Measurements from ENCODE around the gene SNTN.

SNTN gene

GRCh38 chr3:63652066-63652725, at the start of gene SNTN:
Gene SNTN (plus strand): TSS chr3:63652675. CDS start chr3:63652688, 13 bp downstream.
- TF ChIP-seq REST (IDR thresholded peaks at IDR 0.05; ENCODE audit: low read depth), result no peak
- TF ChIP-seq NFIC (IDR thresholded peaks at IDR 0.05), result no peak
- no peak for TF ChIP-seq TAF1 (IDR thresholded peaks at IDR 0.05; ENCODE audit: low read depth)
- no peak for TF ChIP-seq CEBPB (IDR thresholded peaks at IDR 0.05)
- no peak for TF ChIP-seq CREB1 (IDR thresholded peaks at IDR 0.05; ENCODE audit: low read depth)
- TF ChIP-seq USF1 (IDR thresholded peaks at IDR 0.05), result no peak
- TF ChIP-seq FOXM1 (IDR thresholded peaks at IDR 0.05; ENCODE audit: borderline replicate concordance, low read depth), result no peak
- no peak for TF ChIP-seq ZBTB7A (IDR thresholded peaks at IDR 0.05; ENCODE audit: low read depth)
- no peak for TF ChIP-seq MAX (IDR thresholded peaks at IDR 0.05)
- TF ChIP-seq TEAD4 (IDR thresholded peaks at IDR 0.05), result no peak
- TF ChIP-seq YY1 (IDR thresholded peaks at IDR 0.05; ENCODE audit: low read depth), result no peak
- TF ChIP-seq TCF12 (IDR thresholded peaks at IDR 0.05; ENCODE audit: low read depth), result no peak
- no peak for TF ChIP-seq EGR1 (IDR thresholded peaks at IDR 0.05)
- no peak for TF ChIP-seq RAD21 (IDR thresholded peaks at IDR 0.05; ENCODE audit: low read depth)

- no peak for TF ChIP-seq MAX (IDR thresholded peaks at IDR 0.05)
- no peak for TF ChIP-seq REST (IDR thresholded peaks at IDR 0.05; ENCODE audit: low read depth)
- no peak for TF ChIP-seq NFIC (IDR thresholded peaks at IDR 0.05)
- TF ChIP-seq TAF1 (IDR thresholded peaks at IDR 0.05; ENCODE audit: low read depth), result no peak
- no peak for TF ChIP-seq FOXM1 (IDR thresholded peaks at IDR 0.05; ENCODE audit: borderline replicate concordance, low read depth)
- no peak for TF ChIP-seq EP300 (IDR thresholded peaks at IDR 0.05; ENCODE audit: borderline replicate concordance)
- no peak for TF ChIP-seq ZBTB7A (IDR thresholded peaks at IDR 0.05; ENCODE audit: low read depth)
- no peak for TF ChIP-seq TCF12 (IDR thresholded peaks at IDR 0.05; ENCODE audit: low read depth)
- TF ChIP-seq RAD21 (IDR thresholded peaks at IDR 0.05; ENCODE audit: low read depth), result no peak
- no peak for TF ChIP-seq YY1 (IDR thresholded peaks at IDR 0.05; ENCODE audit: low read depth)
- no peak for TF ChIP-seq CREB1 (IDR thresholded peaks at IDR 0.05; ENCODE audit: low read depth)
- no peak for TF ChIP-seq USF1 (IDR thresholded peaks at IDR 0.05)
- TF ChIP-seq CEBPB (IDR thresholded peaks at IDR 0.05), result no peak
- TF ChIP-seq TEAD4 (IDR thresholded peaks at IDR 0.05), result no peak
- no peak for TF ChIP-seq EGR1 (IDR thresholded peaks at IDR 0.05)
Observed at GRCh38 chr3:63607716-63608115, 44.8 kb upstream of the SNTN start.

GRCh38 chr3:63609408-63609807, 43.1 kb upstream of the SNTN start:
- TF ChIP-seq YY1 (IDR thresholded peaks at IDR 0.05; ENCODE audit: low read depth) (no peak), USF1 (IDR thresholded peaks at IDR 0.05) (no peak)

GRCh38 chr3:63609834-63610233, 42.6 kb upstream of the SNTN start:
- TF ChIP-seq YY1 (IDR thresholded peaks at IDR 0.05; ENCODE audit: low read depth), result no peak
- no peak for TF ChIP-seq FOXM1 (IDR thresholded peaks at IDR 0.05; ENCODE audit: borderline replicate concordance, low read depth)
- TF ChIP-seq CREB1 (IDR thresholded peaks at IDR 0.05; ENCODE audit: low read depth), result no peak

GRCh38 chr3:63611382-63611781, 41.1 kb upstream of the SNTN start:
- TF ChIP-seq EGR1 (IDR thresholded peaks at IDR 0.05), result no peak
- TF ChIP-seq REST (IDR thresholded peaks at IDR 0.05; ENCODE audit: low read depth), result peak; percentile 20; the same call in 1 of the 2 replicates
